Measurements from ENCODE around the gene DRC1.

GRCh38 chr2:26487192-26487591 is 85.5 kb downstream of the DRC1 start:
- TF ChIP-seq CTCF (conservative IDR thresholded peaks at IDR 0.05; ENCODE audit: low read depth, low read length) (no peak), POLR2A (IDR thresholded peaks at IDR 0.05; ENCODE audit: low read depth, low read length) (no peak), CHD1 (IDR thresholded peaks at IDR 0.05; ENCODE audit: low read depth, low read length) (no peak), SMC3 (IDR thresholded peaks at IDR 0.05; ENCODE audit: low read depth, low read length) (no peak), USF2 (IDR thresholded peaks at IDR 0.05; ENCODE audit: low read depth, low read length) (no peak), BHLHE40 (IDR thresholded peaks at IDR 0.05; ENCODE audit: low read depth, low read length) (no peak), FOS (IDR thresholded peaks at IDR 0.05; ENCODE audit: low read depth, low read length) (no peak), MXI1 (IDR thresholded peaks at IDR 0.05; ENCODE audit: borderline replicate concordance, low read depth, low read length) (no peak), MAFK (IDR thresholded peaks at IDR 0.05; ENCODE audit: low read depth, low read length) (no peak), NFE2L2 (IDR thresholded peaks at IDR 0.05; ENCODE audit: low read depth, low read length) (no peak), CEBPB (IDR thresholded peaks at IDR 0.05; ENCODE audit: low read depth, low read length) (no peak), MAZ (IDR thresholded peaks at IDR 0.05; ENCODE audit: borderline replicate concordance, low read depth, low read length) (no peak)
